Pancreas (tissue), 10 donors: ENCODE results near the gene DGLUCY. TPM values are rescaled to one million over a fixed set of nuclear protein-coding genes. Genes with fewer than 3 reads are reported as not detected.

ENCODE experiments used
- ATAC-seq, 4 donors: fragments of 200-7000 bp; cut with Tn5 transposase; one replicate each; pipeline versions ENCODE4 v1.8.0 to v1.9.1; 2020; ENCODE audit warnings: mild to moderate bottlenecking in 4 of 4, moderate library complexity in 4 of 4
- DNase-seq, 6 donors: peaks; one replicate each; pipeline ENCODE4 v3.0.0-alpha.2; 2020
- FAIRE-seq: peaks from 2 replicates; lab custom pipeline; 2012; peaks lifted over from hg19 to GRCh38; lab: Jason Lieb, UNC
- H3K27ac ChIP-seq, 4 donors: fragments of 200-600 bp; sonication (generic); 1 replicate in 3 of 4; 2 replicates in 1 of 4; pipeline versions ENCODE4 v1.5.0 to v1.8.0; 2020
- H3K27me3 ChIP-seq, 4 donors: fragments of 200-600 bp; one replicate each; pipeline ENCODE4 v1.8.0; 2021
- H3K36me3 ChIP-seq, 3 donors: fragments of 200-600 bp; sonication (generic) in 1 of 3; one replicate each; pipeline versions ENCODE4 v1.5.0 to v1.8.0; 2020 to 2021
- H3K4me1 ChIP-seq, 3 donors: fragments of 200-600 bp; one replicate each; pipeline ENCODE4 v1.8.0; 2021
- H3K4me3 ChIP-seq, 4 donors: fragments of 200-600 bp; sonication (generic) in 2 of 4; one replicate each; pipeline versions ENCODE4 v1.5.0 to v1.8.0; 2020 to 2021
- H3K9me3 ChIP-seq, 4 donors: fragments of 200-600 bp; one replicate each; pipeline ENCODE4 v1.8.0; 2021
- CTCF ChIP-seq, 4 donors: fragments of 200-600 bp; sonication (generic) in 3 of 4; IDR thresholded peaks; one replicate each; pipeline versions ENCODE4 v1.5.0 to v1.8.0; 2021; ENCODE audit warnings: antibody characterized with exemption in 4 of 4
- WGBS, 2 donors: extraction: QIAGEN DNeasy Blood & Tissue Kit; methylation state at CpG; one replicate each; pipeline ENCODE4 v1.1.7; 2013; 5-methylcytosine and 5-hydroxymethylcytosine counted together
- intact Hi-C, 3 donors: fragments of 100-400 bp; cut with DNase I; formaldehyde crosslinking; loops; one replicate each; pipeline versions ENCODE4 v1.11.1 to v1.14.2; 2022
- polyA plus RNA-seq, 2 donors: library from polyadenylated mRNA; stranded (reverse); fragments of 200-250 nt; gene quantifications; one replicate each; pipeline ENCODE4 v1.2.3, GENCODE V29; 2013
- total RNA-seq, 6 donors: library from RNA; stranded (reverse); fragmentation: NEBNext Ultra II Directional in 4 of 6; extraction: Animal tissue kit (Norgen Biotek cat#: 25700) in 4 of 6; gene quantifications; one replicate each; pipeline versions ENCODE4 v1.2.1 to v1.2.4, GENCODE V29; 2021 to 2023
- donor health status: healthy with polysubstance abuse.
- donor health status: DM: no; HTN: no; CAD: no; lungs with moderate emphysema.
- donor health status: DM: no; HTN: no; CAD: no.
- donor health status: control.
- donor health status: control.
- donor health status: Bipolar disorder and iron deficiency.
- donor health status: DM: yes; HTN: yes; CAD: no.
- donor health status: DM: no; HTN: no; CAD: no.
- donor health status: DM: no; HTN: no; CAD: no.
- donor health status: DM: yes; HTN: yes; CAD: no.

The DGLUCY gene
- total and polyA plus RNA-seq, 8 donors: 11.9 to 43.4 (median 23.1) TPM

- Histone ChIP-seq H3K4me3 (no peak overlapping the region), H3K36me3 (peaks cover 0 to 14% (median 0%) of the 10 kb centered on the region in 3 donors), H3K9me3 (no peaks in the 10 kb centered on the region), H3K4me1 (peaks cover 12 to 17% (median 16%) of the 10 kb centered on the region in 3 donors), H3K27me3 (no peaks in the 10 kb centered on the region), H3K27ac (no peak overlapping the region)
- no peak for TF ChIP-seq CTCF (IDR thresholded peaks at IDR 0.05)
- WGBS, 2 donors: 91 to 97% methylated on average over 5 of the region's 5 CpGs
- intact Hi-C loops: no loop called here
- FAIRE-seq (no peak), ATAC-seq (no peak), DNase-seq (no peak)
Measured at GRCh38 chr14:91146661-91147060, 32.8 kb downstream of the DGLUCY start.

GRCh38 chr14:91149462-91149861 lies 35.6 kb downstream of the DGLUCY start:
- FAIRE-seq (peak; percentile 20), ATAC-seq (peak; percentile 88 to 94 (median 89)), DNase-seq (peak in 3 of 6 donors; percentile 53 to 68 (median 66))
- 20 to 27% methylated on average over 6 of the region's 6 CpGs for WGBS, 2 donors
- Histone ChIP-seq H3K36me3 (peaks cover 0 to 14% (median 0%) of the 10 kb centered on the region in 3 donors), H3K4me3 (no peak overlapping the region), H3K27ac (peak overlapping the region in 2 of 4 donors; percentile 63 to 65), H3K27me3 (no peaks in the 10 kb centered on the region), H3K4me1 (peaks cover under 1 to 6% (median 5%) of the 10 kb centered on the region in 3 donors), H3K9me3 (no peaks in the 10 kb centered on the region)
- TF ChIP-seq CTCF (IDR thresholded peaks at IDR 0.05): no peak
- intact Hi-C loops: no loop called here

GRCh38 chr14:91152499-91152898 lies 38.6 kb downstream of the DGLUCY start:
- intact Hi-C loops: no loop called here
- Histone ChIP-seq H3K4me3 (no peak overlapping the region), H3K4me1 (peaks cover 12 to 14% (median 14%) of the 10 kb centered on the region in 3 donors), H3K27me3 (no peaks in the 10 kb centered on the region), H3K9me3 (no peaks in the 10 kb centered on the region), H3K36me3 (no peaks in the 10 kb centered on the region), H3K27ac (no peak overlapping the region)
- no peak for FAIRE-seq
- no peak for TF ChIP-seq CTCF (IDR thresholded peaks at IDR 0.05)
- no peak for ATAC-seq
- no peak for DNase-seq
- 77 to 86% methylated on average over 2 of the region's 2 CpGs for WGBS, 2 donors

GRCh38 chr14:91153360-91153759 lies 39.5 kb downstream of the DGLUCY start:
- peaks cover 14 to 16% (median 14%) of the 10 kb centered on the region in 3 donors for H3K4me1 ChIP-seq
- intact Hi-C loops: no loop called here
- H3K9me3 ChIP-seq: no peaks in the 10 kb centered on the region
- no peak for FAIRE-seq
- H3K4me3 ChIP-seq: no peak overlapping the region
- no peak for DNase-seq
- no peak for ATAC-seq
- TF ChIP-seq CTCF (IDR thresholded peaks at IDR 0.05): no peak
- no peaks in the 10 kb centered on the region for H3K36me3 ChIP-seq
- WGBS, 2 donors: 88% methylated on average over 9 of the region's 9 CpGs
- no peaks in the 10 kb centered on the region for H3K27me3 ChIP-seq
- H3K27ac ChIP-seq: no peak overlapping the region

- Histone ChIP-seq H3K9me3 (no peaks in the 10 kb centered on the region), H3K4me1 (peaks cover 10 to 14% (median 12%) of the 10 kb centered on the region in 3 donors), H3K36me3 (peaks cover 0 to 1% (median 0%) of the 10 kb centered on the region in 3 donors), H3K27ac (no peak overlapping the region), H3K27me3 (no peaks in the 10 kb centered on the region), H3K4me3 (no peak overlapping the region)
- DNase-seq (peak in 5 of 6 donors; percentile 40 to 71 (median 59)), FAIRE-seq (no peak), ATAC-seq (peak; percentile 40 to 84 (median 70))
- 28 to 34% methylated on average over 16 of the region's 16 CpGs for WGBS, 2 donors
- intact Hi-C loops: no loop called here
- TF ChIP-seq CTCF (IDR thresholded peaks at IDR 0.05): no peak
Measured at GRCh38 chr14:91154851-91155625, 41.2 kb downstream of the DGLUCY start.
